GM19328 (cell line): ENCODE measurements around the gene ANKH.
"Not testable (repeated sequence)": the region's sequence is repeated elsewhere in the genome, so short reads cannot be mapped to it uniquely, and the experiment has no call there.

Experiments
- ATAC-seq: cut with Tn5 transposase; IDR thresholded peaks from one replicate; pipeline ENCODE4 v1.9.1; 2021; ENCODE audit warnings: mild to moderate bottlenecking, moderate library complexity; ENCODE audit not compliant: unreplicated experiment

ANKH gene

DNA sequence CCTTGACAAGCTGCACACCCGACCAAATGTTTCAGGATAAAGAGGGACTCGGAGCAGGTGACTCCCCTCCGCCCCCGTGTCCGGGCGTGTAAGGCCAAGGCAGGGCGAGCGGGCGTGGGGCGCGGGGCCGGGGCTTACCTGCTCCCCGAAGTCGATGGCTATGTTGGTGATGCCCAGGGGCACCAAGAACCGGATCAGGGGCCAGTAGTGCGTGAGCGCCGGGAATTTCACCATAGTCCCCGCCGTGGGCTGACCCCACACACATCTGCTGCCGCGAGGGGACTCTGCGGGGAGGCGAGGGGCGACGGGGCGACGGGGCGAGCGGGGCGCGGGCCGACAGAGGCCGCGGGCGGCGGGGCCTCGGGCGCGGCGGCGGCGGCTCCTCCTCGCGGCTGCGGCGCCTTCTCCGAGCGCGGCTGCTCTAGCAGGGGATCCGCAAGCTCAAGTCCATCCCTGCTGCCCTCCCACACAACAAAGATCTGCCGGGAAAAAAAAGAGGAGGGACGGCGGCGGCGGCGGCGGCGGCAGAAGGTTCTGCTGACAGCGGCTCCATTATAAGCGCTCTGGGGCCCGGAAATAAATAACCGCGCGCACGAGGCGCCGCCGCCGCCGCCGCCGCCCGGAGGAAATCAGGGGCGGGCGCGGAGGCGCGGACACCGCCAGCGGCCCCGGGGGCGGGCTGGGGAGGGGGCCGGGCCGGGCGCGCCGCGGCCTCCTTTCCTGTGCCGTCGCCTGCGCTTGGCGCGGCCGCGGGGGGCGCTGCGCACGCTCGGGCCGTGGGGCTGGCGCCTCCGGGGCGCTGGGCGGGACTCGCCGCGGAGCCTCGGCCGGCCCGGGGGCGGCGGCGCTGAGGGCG lies at the start of gene ANKH:
TSS of gene ANKH (minus strand) at position 565 of the 856 bp plus-strand sequence. CDS start at position 234, 331 bp downstream.
- peak; percentile 91 for ATAC-seq

DNA sequence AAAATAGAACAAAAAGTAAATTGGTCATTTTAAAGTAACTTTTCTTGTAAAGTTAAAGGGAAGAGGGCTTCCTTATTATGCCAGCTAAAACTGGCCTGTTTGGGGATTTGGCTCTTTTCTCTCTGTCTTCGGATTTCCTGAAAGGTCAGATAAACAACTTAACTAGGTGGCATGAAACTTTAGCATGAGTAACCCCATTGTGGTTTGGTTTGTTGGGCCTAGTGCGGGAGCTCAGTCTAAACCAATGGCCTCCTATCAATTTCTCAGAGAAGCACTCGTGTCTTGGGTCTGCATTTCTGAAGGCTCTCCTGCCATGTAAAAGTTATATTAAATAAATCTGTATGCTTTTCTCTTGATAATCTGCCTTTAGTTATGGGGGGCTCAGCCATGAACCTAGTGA lies 48.5 kb upstream of the ANKH start:
- no peak for ATAC-seq

DNA sequence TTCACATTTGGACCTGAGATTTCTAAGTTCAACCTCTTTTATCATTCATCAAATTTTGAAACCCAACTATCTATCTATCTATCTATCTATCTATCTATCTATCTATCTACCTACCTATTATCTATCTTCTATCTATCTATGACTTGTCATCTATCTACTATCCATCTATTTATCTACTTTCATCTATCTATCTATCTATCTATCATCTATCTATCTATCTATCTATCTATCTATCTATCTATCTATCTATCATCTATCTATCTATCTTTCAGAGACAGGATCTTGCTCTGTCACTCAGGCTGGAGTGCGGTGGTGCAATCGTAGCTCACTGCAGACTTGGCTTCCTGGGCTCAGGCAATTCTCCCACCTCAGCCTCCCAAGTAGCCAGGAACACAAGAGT lies 47.5 kb upstream of the ANKH start:
- ATAC-seq, result not testable (repeated sequence)

DNA sequence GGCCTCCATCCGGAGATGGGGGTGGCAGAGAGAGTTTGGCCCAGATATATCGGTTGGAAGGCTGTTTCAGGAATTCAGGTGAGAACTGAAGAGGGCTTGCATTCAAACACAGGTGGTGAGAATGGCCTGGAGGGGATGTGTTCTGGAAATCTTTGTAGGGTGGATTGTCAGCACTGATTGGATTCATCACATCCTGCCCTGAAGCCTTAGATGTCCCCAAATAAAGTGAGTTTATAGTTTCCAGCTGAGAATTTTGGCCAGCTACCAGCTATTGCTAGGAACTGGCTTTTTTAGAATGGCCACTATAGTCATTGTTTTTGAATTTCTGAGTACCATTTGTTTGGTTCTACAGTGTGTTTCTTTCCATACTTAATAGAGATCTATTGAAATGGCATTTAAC lies 46.1 kb upstream of the ANKH start:
- ATAC-seq, result no peak

DNA sequence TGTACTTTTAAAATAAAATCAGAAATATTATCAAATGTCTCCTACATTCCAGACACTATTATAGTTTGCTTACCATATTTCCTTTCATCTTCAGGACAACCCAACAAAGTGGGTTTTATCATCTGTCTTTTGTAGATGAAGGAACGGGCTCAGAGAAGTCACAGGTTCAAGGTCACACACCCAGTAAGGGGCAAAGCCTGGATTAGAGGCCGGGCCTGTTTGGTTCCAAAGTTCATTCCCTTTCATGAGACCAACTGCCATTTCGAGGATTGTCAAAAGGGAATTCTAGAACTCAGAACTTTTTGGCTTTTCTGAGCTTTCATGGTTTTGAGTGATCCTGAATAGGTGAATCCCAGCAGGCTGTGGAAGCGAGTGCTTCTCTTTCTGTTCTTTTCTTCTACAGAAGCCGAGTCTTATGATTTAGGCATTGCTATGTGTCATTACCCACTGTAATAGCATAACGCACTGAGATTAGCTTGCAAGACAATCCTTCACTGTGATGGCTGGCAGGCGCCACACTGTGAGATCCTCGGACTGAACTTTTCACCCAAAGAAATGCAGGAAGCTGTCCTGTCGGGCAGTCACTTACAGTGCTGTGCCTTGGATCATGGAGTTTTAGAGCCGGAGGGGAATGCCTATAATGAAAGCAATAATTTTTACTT lies 43.8 kb upstream of the ANKH start:
- ATAC-seq, result no peak

DNA sequence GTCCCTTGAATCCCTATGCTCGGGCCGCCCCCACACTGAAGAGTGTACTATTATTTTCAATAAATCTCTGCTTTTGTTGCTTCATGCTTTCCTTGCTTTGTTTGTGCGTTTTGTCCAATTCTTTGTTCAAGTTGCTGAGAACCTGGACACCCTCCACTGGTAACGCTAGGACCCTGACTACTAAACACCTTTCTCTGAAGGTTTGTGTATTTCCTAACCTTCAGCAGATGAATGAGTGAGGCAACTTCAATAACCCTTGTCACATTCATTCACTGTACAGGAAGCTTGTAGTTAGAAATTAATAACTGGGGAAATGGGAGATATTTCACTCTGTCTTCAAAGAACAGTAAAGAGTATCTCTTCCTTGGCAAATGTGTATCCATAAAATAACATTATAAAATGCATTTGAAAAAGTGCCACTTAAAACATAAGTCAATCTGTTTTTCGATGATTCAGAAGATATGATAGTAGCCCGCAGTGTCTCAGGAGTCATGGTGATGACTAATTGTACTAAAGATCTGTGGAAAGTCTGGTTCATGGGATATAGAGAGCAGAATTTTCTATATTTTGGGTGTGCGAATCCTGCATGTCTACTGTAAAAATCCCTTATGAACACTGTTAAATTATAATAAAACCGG lies 43.2 kb upstream of the ANKH start:
- no peak for ATAC-seq

DNA sequence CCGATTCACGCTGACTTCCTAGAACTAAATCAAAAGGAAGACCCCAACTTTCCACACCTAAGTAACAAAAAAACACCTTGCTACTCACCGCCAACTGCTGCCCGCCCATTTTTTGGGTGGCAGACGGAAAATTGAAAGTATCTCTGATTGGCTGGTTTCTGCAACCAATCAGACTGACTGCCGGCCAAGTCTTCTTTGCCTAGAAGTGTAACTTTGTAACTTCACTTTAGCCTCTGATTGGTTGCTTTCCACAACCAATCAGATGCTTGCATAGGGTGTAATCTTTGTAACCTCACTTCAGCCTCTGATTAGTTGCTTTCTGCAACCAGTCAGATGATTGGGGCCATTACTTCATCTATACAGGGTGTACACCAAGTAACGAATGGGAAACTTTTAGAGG lies 42.6 kb upstream of the ANKH start:
- no peak for ATAC-seq

DNA sequence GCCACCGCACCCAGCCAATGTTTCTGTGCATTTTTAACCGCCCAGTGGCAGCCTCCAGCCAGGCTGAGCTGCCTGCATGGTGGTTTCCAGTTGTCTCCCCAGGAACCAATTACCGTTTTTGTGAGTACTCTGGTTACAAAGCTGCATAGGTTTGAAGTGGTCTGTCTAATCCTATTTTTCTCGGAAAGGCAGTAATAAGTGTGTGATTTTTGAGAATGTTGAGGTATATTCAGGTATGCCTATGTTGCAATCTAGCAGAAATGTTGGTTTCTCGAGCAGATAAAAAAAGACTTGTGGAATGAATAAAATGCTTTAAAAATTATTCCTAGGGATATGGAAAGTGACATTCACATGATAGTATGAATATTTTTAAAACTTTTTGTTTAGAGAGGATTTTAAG lies 41.5 kb upstream of the ANKH start:
- no peak for ATAC-seq

DNA sequence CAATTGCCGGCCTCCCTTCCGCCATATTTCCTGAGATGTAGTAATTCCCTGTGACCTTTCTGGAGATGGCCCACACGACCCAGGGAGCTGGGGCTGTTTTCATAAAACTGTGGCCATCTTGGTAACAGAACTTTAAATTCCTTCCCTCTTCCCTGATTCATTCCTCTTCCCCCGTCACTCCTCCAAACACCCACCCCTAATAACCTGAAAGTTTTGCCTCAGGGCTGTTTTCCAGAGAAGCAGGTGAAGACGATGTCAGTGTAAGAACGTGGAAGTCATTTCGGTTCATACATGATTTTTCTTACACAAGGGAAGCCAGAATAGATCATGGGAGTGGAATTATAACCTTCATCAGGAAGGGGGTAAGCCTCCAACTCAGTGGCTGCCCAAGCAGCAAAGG lies 40.6 kb upstream of the ANKH start:
- no peak for ATAC-seq

DNA sequence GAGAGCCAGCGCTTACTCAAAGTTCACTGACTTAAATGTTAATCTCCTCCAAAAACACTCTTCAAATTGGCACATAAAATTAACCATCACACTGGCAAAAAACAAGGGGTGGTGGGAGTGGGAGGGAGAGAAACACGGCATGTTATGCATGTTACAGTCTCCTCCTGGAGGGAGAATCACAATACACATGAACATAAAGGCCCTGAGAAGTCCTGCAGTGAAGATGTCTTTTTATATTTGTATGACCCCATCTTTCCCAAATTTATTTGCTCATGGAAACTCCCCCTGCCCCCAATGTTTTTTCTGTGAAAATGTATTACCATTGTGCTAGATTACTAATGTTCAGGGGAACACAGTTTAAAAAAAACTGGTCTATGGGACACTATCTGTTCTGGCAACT lies 37.8 kb upstream of the ANKH start:
- ATAC-seq, result no peak

DNA sequence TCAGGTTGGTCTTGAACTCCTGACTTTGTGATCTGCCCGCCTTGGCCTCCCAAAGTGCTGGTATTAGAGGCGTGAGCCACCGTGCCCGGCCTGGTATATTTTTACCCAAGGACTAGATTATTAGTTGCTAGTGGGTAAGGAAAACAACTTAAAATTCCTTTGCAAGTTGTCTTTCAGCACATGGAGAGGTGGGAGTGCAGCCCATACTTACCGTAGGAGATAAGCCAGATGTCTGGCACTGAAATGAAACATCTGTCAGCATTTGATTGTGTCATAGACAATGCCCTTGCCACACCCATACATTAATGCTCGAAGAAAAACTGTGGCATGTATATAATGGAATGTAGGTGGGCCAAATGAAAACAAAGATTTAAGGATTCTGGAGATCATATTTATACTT lies 36.6 kb upstream of the ANKH start:
- ATAC-seq, result no peak

DNA sequence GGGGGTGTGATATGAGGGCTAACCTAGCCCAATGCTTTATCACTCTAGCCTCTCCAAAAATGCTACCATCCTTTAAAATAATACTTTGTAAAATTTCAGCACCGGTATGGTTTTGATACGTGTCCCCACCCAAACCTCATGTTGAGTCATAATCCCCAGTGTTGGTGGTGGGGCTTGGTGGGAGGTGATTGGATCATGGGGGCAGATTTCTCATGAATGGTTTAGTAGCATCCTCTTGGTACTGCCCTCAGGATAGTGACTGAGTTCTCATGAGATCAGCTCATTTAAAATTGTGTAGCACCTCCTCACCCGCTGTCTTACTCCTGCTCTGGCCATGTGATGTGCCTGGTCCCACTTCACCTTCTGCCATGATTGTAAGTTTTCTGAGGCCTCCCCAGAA lies 35.0 kb upstream of the ANKH start:
- no peak for ATAC-seq

DNA sequence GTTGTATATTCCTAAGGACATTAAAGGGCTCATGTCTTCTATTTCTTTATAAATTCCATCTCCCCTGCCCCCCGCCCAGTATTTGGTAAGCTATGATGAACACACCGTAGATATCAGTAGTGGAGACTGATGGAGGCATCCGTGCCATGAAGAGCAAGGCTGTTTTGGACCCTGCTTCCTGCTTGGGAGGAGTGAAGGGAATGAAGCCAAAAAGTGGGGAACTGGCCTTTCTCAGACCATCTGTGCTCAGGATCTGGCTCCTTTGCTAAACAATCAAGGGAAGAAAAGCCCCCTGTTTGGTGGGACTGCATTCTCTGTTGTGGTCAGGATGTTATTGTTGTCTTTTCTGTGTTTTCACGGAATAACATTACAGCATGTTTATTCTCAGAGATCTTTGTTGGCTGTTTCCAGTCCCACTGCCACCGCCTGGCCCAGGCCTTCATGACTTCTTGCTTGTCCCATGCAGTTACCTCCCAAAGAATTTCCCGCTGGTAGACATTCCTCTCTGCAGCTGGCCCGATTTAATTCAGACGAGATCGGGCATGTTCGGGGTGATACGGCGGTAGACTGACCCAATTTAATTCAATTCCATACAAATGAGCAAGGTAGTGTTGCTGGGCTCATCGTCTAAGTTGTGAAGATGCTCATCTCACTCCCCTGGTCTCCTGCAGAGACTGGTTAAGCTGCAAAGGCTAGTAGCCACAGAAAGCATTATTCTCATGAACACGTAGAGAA lies 31.4 kb upstream of the ANKH start:
- no peak for ATAC-seq

DNA sequence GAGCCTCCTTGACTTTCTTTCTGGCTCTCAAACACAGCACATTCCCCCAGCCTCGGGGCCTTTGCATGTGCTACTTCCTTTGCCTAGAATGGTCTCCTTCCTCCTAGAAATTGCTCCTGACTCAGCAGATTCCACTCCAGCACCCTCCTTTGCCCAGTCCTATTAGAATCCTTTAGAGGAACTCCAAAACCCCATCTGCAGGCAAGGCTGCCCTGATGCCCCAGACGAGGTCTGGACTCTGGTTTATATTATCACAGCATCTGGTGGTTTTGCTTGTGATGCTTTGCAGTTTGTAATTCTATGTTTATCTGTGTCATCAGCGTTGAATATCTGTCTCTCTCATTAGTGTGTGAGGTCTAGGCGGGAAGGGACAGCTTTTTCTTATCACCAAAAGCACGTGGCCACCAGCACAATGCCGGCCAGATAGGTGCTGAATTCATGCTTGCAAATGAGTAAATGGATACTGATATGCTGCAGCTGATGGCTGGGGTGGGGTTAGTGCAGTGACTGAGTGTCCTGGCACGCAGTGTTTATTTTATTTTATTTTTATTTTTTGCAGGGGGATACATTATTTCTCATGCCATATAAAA lies 30.0 kb upstream of the ANKH start:
- ATAC-seq, result no peak

DNA sequence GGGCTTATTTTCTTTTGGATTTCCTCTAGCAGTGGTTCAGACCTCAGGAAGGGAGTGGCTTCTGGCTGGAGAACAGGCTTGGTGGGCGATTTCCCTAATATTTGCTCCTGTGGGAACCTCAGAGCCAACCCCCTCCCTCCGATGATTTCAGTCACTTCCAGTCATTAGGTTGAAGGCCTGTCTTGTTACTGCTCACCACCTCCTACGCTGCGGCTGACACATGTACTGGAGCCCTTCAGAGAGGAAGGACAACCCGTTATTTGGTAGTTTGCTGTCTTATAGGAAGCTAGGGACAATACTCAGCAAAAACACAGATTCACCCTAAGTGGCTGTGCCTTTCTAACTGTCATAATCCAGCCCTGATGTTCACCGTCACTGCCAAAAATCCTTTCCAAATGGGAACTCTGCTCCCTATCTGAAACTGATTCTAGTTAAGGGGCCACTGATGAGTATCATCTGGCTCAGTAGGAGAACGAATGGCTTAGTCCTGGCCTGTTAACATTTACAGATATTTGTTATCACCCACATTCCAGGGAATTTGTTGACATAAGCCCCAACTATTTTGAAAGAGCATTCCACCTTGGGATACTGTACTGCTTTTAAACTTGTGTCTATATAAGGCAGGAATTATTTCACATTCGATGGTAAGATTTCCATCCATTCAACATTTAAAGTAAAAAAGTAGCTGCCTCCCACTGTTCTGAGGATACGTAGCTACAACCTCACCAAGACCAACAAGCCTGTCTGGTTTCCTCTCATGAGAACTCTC lies 29.3 kb upstream of the ANKH start:
- ATAC-seq, result no peak

DNA sequence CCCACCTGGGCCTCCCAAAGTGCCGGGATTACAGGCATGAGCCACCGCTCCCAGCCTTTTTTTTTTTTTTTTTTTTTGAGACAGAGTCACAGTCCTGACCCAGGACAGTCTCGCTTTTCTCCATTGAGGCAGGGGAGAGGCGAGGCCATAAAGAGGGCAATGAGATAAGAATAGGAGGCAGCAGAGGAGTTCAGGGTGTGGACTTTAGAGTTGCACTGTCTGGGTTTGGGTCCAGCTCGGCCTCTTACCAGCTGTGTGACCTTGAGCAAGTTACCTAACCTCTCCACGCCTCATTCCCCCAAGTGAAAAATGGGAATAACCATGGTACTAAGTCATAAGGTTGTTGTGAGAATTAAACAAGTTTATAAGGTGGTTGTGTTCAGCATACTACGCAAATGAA lies 24.6 kb upstream of the ANKH start:
- no peak for ATAC-seq

DNA sequence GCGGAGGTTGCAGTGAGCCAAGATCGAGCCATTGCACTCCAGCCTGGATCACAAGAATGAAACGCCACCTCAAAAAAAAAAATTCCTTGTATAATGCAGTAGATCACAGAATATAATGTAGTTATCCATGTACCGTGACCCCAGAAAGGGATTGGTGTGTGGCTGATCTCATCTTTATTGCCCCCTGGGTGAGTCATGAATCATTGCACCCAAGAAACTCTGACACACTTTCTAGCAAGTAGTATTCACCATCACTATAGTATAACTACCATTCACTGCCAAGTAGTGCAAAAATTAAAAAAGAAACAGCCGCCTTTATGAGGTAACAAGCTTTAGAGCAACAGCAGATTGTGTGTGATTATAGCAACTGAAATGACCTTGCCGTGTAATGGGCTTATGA lies 23.7 kb upstream of the ANKH start:
- no peak for ATAC-seq

DNA sequence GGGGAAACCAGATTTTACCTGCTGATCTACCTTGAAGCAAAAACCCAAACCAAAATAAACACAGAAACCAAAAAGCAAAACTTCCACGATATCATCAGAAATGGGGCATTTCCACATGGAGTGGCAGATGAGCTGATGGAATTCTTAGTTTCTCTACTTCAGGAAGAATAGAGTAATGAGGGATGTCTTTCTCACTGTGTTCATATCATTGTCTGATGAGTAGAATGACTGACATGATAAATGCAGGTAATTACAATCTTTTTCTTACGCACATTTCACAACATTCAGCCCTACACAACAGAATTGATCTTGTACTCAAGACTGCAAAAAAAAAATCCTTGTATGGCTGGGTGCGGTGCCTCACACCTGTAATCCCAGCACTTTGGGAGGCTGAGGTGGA lies 23.2 kb upstream of the ANKH start:
- no peak for ATAC-seq

DNA sequence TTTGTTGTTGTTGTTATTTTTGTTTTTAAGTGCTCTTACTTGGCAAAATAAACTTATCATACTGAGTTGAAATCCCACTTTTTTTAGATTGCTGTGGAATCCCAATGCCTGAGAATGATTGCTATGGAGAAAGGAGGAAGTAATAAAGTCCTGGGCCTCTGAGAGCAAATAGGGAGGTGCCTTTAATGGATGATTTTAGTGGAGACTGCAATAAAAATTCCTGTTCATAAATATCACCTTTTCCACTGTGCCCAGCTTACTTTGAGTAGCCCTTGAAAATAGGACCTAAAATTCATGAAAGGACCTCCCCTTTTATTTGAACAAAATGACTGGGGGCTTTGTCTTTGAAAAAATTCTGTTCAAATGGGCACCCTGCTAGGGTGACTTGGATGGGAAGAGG lies 21.8 kb upstream of the ANKH start:
- no peak for ATAC-seq

DNA sequence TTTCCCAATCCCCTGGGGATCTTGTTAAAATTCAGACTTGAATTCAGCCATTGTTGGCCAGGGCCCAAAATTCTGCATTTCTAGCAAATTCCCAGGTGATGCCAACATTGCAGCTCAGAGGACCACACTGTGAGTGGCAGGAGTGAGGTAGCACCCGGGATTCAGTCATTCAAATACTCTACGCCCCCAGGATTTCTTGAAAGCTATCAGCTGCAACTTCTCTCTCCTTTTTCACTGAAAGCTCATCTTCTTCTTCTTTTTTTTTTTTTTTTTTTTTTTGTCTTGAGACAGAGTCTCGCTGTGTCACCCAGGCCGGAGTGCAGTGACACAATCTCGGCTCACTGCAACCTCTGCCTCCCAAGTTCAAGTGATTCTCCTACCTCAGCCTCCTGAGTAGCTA lies 19.3 kb upstream of the ANKH start:
- ATAC-seq, result no peak
